Measurements from ENCODE around the gene ILF3.

The ILF3 gene

DNA sequence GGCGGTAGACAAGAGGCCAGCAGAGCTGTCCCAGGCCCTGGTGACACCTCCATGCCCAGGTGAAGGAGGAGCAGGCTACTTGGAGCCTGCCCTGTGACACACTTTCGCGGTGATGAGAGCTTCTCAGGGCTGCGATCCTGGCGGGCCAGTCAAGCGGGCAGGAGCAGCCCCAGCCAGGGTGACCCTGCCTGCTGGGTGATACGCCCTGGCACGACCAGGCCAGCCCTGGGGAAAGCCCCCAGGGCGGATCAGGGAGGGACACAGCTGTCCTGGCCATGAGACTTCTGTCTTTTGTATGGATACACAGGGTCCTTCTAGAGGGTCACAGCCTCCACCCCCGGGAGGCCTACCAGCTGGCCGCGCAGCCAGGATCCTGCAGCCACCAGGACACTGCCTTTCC, 76.8 kb downstream of the ILF3 start:
- no peak for DNase-seq

DNA sequence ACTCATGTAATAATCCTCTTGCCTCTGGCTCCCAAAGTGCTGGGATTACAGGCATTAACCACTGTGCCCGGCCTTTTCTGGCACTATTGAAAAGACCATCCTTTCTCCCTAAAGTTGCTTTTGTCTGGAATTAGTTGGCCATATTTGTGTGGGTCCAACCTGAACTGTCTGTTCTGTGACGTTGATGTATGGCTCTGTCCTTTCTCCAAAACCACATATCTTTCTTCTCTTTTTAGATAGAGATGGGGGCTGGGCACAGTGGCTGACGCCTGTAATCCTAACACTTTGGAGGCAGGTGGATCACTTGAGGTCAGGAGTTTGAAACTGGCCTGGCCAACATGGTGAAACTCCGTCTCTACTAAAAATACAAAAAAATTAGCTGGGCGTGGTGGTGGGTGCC, 81.6 kb downstream of the ILF3 start:
- DNase-seq: no peak

DNA sequence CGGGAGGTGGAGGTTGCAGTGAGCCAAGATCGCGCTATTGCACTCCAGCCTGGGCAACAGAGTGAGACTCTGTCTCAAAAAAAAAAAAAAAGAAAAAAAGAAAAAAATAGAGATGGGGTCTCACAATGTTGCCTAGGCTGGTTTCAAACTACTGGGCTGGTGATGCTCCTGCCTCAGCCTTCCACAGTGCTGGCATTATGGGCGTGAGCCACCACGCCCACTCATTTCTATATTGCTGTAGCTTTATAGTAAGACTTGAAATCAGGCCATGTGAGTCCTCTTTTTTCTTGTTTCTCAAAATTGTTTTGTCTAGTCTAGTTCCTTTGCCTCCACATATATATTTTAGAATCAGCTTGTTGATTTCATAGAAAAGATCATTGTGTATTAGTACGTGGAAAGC, 82.0 kb downstream of the ILF3 start:
- DNase-seq: no peak

DNA sequence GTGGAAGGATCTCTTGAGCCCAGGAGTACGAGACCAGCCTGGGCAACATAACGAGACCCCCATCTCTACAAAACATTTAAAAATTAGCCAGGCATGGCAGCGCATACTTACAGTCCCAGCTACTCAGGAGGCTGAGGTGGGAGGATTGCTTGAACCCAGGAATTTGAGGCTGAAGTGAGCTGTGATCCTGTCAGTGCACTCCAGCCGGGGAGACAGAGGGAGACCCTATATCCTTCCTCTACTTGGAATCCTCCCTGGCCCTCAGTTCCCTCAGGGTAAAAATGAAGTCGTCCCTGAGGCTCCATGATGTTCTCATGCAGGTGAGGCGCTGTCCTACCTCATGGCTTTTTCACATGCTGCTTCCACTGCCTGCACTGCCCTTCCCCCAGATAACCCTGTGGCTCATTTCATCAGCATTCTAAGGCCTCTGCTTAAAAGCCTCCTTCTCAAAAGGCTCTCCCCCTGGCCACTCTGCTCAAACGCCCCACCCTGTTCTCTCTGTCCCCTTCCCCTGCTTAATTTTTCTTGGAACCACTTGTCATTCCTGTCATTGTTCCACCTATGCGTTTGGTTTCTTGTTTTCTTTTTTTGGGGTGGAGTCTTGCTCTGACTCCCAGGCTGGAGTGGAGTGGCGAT, 82.9 kb downstream of the ILF3 start:
- no peak for DNase-seq

DNA sequence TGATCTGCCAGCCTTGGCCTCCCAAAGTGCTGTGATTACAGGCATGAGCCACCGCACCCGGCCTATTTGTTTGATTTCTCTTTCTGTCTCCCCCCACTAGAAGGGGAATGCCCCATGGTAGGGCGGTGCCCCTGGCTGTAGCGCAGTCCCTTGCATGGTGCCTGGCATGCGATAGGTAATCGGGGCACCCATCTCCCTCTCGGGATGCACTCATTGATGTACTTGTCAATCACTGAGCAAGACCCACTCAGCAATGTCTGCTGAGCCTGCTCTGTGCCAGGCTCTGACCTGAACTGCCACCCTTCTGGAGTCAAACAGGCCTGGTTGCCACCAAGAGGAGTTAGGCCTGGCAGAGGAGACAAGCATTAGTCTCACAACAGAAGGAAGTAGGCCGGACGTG, 83.6 kb downstream of the ILF3 start:
- no peak for DNase-seq

DNA sequence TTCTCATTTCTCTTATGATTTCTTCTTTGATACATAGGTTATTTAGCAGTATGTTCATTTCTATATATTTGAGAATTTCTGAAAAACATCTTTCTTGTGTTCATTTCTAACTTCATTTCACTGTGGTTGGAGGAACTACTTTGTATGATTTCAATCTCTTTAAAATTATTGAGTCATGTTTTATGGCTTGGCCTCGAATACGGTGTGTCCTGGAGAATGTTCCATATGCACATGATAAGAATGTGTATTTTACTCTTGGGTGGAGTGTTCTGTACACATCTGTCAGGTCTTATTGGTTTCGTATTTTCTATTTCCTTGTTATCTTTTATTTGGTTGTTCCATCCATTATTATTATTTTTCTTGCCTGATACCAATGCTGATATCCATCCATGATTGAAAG, 86.7 kb downstream of the ILF3 start:
- no peak for DNase-seq

Measured in right kidney (tissue), 1 donor.